ENCODE measurements around the gene KCTD17. TPM values are rescaled to one million over a fixed set of nuclear protein-coding genes. Genes with fewer than 3 reads are reported as not detected.

The KCTD17 gene
- total and polyA plus RNA-seq, 4 donors = 22.5 to 84.2 (median 59.1) TPM

DNA sequence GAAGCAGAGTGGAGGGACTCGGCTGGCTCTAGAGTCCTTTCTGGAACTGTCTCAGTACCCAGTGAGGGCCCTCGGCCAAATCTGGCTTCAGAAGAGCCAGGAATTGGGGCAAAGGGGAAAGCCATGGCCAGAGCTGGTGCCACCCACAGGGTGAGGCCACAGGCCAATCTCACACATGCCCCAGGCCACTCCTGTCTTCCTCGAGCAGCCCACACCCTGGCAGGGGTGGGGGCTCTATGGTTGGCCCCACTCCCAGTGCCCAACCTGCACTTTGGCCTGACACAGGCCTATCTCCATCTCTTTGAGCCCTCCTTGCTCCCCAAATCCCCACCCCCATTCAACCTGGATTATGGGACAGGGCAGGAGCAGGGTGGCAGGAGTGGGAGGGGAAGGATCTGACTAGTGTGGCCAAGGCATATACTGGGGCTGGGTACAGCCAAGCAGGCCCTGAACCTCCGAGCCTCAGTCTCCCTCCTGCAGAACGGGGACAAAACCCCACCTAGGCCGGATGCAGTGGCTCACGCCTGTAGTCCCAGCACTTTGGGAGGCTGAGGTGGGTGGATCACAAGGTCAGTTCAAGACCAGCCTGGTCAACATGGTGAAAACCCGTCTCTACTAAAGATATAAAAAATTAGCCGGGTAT is 39.2 kb upstream of the KCTD17 start:
- WGBS (ENCODE audit: insufficient coverage) = 76% methylated on average over 9 of the region's 9 CpGs
- peaks cover 34% of the 10 kb centered on the region for H3K4me1 ChIP-seq (ENCODE audit: control insufficient read depth, insufficient read depth, low read length)
- no peaks in the 10 kb centered on the region for H3K9me3 ChIP-seq (ENCODE audit: control insufficient read depth, insufficient read depth, low read length)
- no peaks in the 10 kb centered on the region for H3K27me3 ChIP-seq (ENCODE audit: control insufficient read depth, insufficient read depth, low read length)
- peak in 1 of 6 donors; percentile 33 for DNase-seq (ENCODE audit: low read depth in 4 of 6, low spot score in 6 of 6)
- H3K4me3 ChIP-seq (ENCODE audit: low read depth, low read length) = no peak overlapping the region
- no peak overlapping the region for H3K27ac ChIP-seq (ENCODE audit: low read depth, low read length)
- peaks cover 13% of the 10 kb centered on the region for H3K36me3 ChIP-seq (ENCODE audit: control insufficient read depth, insufficient read depth, low read length)

DNA sequence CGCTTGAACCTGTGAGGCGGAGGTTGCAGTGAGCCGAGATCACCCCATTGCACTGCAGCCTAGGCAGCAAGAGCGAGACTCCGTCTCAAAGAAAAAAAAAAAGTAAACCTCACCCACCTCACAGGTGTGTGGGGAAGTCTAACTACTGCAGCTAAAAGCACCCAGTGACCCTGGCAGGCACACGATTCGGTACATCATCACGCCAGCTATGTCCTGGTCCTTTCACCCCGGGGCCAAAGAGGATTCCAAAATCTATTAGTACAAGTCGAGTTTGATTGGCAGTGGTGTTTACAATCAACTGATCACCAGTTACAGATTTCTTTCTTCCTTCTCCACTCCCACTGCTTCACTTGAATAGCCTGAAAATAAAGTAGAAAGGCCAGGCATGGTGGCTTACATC is 38.6 kb upstream of the KCTD17 start:
- Histone ChIP-seq H3K36me3 (ENCODE audit: control insufficient read depth, insufficient read depth, low read length) (peaks cover 13% of the 10 kb centered on the region), H3K27me3 (ENCODE audit: control insufficient read depth, insufficient read depth, low read length) (no peaks in the 10 kb centered on the region), H3K4me1 (ENCODE audit: control insufficient read depth, insufficient read depth, low read length) (peaks cover 40% of the 10 kb centered on the region), H3K9me3 (ENCODE audit: control insufficient read depth, insufficient read depth, low read length) (no peaks in the 10 kb centered on the region), H3K27ac (ENCODE audit: low read depth, low read length) (no peak overlapping the region), H3K4me3 (ENCODE audit: low read depth, low read length) (no peak overlapping the region)
- DNase-seq (ENCODE audit: low read depth in 4 of 6, low spot score in 6 of 6) = no peak
- 84% methylated on average over 5 of the region's 10 CpGs for WGBS (ENCODE audit: insufficient coverage)

DNA sequence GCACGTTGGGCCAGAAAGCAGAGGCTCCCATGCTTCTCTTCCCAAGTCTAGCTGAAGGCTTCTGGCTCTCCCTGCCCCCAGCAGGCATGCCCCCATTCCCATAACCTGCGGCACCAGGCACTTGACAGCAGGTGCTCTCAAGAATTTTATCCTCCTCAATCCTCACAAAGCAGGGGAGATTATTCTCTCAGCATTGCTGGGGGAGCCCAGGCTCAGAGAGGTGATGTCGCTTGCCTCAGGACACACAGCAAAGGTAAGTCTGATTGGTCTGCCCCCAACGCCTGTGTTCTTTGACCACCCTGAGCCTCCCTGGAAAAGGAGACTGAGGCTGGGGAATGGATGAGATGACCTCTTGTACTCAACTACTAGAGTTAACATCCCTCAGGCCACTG is 37.1 kb upstream of the KCTD17 start:
- 50% methylated on average over 2 of the region's 4 CpGs for WGBS (ENCODE audit: insufficient coverage)
- no peak overlapping the region for H3K27ac ChIP-seq (ENCODE audit: low read depth, low read length)
- no peaks in the 10 kb centered on the region for H3K9me3 ChIP-seq (ENCODE audit: control insufficient read depth, insufficient read depth, low read length)
- no peak for DNase-seq (ENCODE audit: low read depth in 4 of 6, low spot score in 6 of 6)
- no peak overlapping the region for H3K4me3 ChIP-seq (ENCODE audit: low read depth, low read length)
- peaks cover 19% of the 10 kb centered on the region for H3K36me3 ChIP-seq (ENCODE audit: control insufficient read depth, insufficient read depth, low read length)
- no peaks in the 10 kb centered on the region for H3K27me3 ChIP-seq (ENCODE audit: control insufficient read depth, insufficient read depth, low read length)
- peaks cover 51% of the 10 kb centered on the region for H3K4me1 ChIP-seq (ENCODE audit: control insufficient read depth, insufficient read depth, low read length)

DNA sequence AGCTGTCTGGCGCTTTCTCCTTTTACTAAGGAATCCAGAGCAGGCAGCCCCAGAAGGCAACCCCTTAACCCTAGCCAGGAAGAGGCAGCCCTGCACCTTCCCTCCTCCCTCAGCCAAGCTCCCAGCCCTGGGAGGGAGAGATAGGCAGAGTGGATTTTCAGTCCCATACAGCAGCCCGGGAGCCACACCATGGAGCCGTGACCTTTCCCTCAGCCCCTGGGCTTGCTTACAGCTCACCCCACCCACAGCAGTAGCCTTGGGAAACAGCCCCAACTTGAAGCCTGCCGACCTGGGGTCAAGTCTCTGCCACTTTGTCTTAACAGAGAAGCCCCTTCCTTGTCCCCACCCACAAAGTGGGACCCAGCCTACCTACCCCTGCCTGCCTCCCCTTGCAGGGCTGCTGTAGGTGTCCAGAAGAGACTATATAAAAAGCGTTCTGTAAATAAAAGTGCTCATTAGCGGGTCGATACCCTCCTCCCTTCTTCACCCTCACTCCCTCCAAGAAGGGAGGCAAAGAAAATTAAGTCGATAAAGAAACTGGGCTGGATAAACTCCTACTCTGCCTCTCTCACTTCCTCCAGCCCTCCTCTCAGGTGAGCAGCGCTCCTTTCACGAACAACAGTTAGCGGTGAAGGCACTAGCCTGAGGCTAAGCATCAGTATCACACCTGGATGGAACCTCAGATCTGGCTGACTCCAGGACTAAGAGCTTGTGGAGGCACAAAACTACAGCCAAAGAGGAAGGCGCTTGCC is 36.5 kb upstream of the KCTD17 start:
- Histone ChIP-seq H3K27ac (ENCODE audit: low read depth, low read length) (no peak overlapping the region), H3K36me3 (ENCODE audit: control insufficient read depth, insufficient read depth, low read length) (peaks cover 19% of the 10 kb centered on the region), H3K4me1 (ENCODE audit: control insufficient read depth, insufficient read depth, low read length) (peaks cover 51% of the 10 kb centered on the region), H3K9me3 (ENCODE audit: control insufficient read depth, insufficient read depth, low read length) (no peaks in the 10 kb centered on the region), H3K27me3 (ENCODE audit: control insufficient read depth, insufficient read depth, low read length) (no peaks in the 10 kb centered on the region), H3K4me3 (ENCODE audit: low read depth, low read length) (no peak overlapping the region)
- no peak for DNase-seq (ENCODE audit: low read depth in 4 of 6, low spot score in 6 of 6)
- 84% methylated on average over 10 of the region's 12 CpGs for WGBS (ENCODE audit: insufficient coverage)

DNA sequence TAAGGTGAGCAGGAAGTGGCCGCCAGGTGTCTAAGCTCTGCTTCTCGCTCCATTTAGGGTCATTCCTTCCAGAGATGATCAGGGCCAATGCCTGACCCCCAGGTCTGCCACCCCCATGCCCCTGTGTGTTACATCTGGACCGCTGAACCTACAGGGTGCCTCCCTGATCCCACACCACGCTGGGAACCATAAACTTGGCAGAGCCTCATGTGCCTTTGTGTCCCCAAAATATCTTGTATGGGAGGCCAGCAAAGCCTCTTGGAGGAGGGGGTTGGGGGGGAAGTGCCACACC is 36.0 kb upstream of the KCTD17 start:
- peaks cover 16% of the 10 kb centered on the region for H3K36me3 ChIP-seq (ENCODE audit: control insufficient read depth, insufficient read depth, low read length)
- no peaks in the 10 kb centered on the region for H3K27me3 ChIP-seq (ENCODE audit: control insufficient read depth, insufficient read depth, low read length)
- no peaks in the 10 kb centered on the region for H3K9me3 ChIP-seq (ENCODE audit: control insufficient read depth, insufficient read depth, low read length)
- peaks cover 55% of the 10 kb centered on the region for H3K4me1 ChIP-seq (ENCODE audit: control insufficient read depth, insufficient read depth, low read length)
- DNase-seq (ENCODE audit: low read depth in 4 of 6, low spot score in 6 of 6) = no peak
- no peak overlapping the region for H3K27ac ChIP-seq (ENCODE audit: low read depth, low read length)
- 98% methylated on average over 3 of the region's 4 CpGs for WGBS (ENCODE audit: insufficient coverage)
- H3K4me3 ChIP-seq (ENCODE audit: low read depth, low read length) = no peak overlapping the region

DNA sequence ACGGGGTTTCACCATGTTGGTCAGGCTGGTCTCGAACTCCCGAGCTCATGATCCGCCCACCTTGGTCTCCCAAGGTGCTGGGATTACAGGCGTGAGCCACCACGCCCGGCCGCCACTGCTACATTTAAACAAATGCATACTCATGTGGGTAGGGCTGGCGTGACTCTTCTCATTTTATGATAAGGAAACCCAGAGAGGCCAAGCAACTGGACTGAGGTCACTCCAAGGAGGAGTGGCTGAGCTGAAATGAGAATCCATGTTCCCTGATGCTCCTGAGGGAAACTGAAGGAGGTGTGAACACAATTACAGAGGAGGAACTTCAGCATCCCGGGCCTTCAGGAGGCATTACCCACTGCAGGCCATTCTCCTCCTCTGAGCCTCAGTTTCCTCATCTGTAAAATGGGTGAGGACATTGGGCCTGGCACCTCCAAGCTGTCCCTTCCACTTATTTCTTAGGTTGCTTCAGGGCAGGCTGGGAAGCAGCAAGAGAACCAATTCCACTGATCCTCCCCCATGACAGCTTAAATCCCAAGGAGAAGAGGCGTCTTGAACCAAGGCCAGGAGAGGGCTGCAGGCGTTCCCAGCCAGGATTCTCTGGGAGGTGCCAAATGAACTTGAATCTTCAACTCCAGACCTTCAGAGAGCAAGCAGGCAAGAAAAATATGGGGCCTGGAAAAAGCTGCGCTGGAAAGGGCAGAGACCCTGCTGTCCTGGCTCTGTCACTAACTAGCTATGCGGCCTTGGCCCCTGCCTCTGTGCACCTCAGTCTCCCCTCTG is 35.2 kb upstream of the KCTD17 start:
- no peaks in the 10 kb centered on the region for H3K9me3 ChIP-seq (ENCODE audit: control insufficient read depth, insufficient read depth, low read length)
- peaks cover 63% of the 10 kb centered on the region for H3K4me1 ChIP-seq (ENCODE audit: control insufficient read depth, insufficient read depth, low read length)
- DNase-seq (ENCODE audit: low read depth in 4 of 6, low spot score in 6 of 6) = no peak
- peaks cover 12% of the 10 kb centered on the region for H3K36me3 ChIP-seq (ENCODE audit: control insufficient read depth, insufficient read depth, low read length)
- WGBS (ENCODE audit: insufficient coverage) = 90% methylated on average over 10 of the region's 14 CpGs
- H3K27ac ChIP-seq (ENCODE audit: low read depth, low read length) = no peak overlapping the region
- H3K4me3 ChIP-seq (ENCODE audit: low read depth, low read length) = no peak overlapping the region
- H3K27me3 ChIP-seq (ENCODE audit: control insufficient read depth, insufficient read depth, low read length) = no peaks in the 10 kb centered on the region

DNA sequence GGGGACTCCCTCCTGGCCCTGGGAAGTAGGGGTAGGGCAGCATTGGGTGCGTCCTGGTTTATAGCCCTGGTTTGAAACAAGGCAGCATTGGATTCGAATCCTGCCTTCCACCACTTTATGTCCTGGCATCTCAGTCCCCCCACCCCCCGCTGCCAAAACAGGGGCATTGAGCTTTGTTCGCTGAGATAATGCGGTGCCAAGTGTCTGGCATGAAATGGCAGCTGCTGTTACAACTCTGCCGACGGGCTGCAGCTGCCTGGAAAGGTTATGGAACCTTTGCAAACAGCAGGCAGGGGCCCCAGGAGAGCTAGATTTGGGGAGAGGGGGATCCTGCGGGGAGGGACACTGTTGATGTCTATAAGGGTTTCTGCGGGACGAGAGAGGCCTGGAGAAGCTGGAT is 34.2 kb upstream of the KCTD17 start:
- H3K27ac ChIP-seq (ENCODE audit: low read depth, low read length) = no peak overlapping the region
- H3K4me1 ChIP-seq (ENCODE audit: control insufficient read depth, insufficient read depth, low read length) = peaks cover 64% of the 10 kb centered on the region
- 65% methylated on average over 9 of the region's 10 CpGs for WGBS (ENCODE audit: insufficient coverage)

DNA sequence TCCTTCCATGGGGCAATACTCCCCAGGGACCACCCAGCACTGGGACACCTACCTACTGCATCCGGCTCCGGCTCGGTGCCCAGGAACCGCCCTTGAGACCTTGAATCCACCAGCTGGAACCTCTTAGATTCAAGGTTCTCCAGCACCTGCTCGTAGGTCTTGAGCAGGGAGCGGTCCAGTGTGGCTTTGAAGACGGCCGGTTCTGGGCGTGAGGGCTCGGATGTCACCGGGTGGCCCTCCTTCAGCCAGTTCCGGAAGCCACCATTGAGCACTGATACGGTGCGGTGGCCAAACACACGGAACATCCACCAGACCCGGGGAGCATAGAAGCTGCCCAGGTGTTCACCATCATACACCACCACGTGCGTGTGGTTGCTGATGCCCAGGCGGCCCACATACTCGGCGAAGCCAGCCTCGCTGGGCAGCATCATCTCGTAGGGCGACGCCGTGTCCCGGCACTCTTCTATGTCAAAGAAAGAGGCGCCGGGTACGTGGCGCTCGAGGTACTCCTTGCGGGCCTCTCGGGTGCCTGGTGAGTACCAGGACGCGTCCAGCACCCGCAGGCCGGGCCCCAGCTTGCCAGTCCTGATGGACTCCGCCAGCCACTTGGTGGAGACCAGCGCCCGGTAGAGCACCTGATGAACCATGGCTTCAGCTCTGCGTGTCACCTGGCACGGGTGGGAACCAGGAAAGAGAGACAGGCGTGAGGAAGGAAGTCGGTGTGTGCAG is 33.3 kb upstream of the KCTD17 start:
- Histone ChIP-seq H3K4me1 (ENCODE audit: control insufficient read depth, insufficient read depth, low read length) (peaks cover 67% of the 10 kb centered on the region), H3K27me3 (ENCODE audit: control insufficient read depth, insufficient read depth, low read length) (no peaks in the 10 kb centered on the region), H3K9me3 (ENCODE audit: control insufficient read depth, insufficient read depth, low read length) (no peaks in the 10 kb centered on the region), H3K36me3 (ENCODE audit: control insufficient read depth, insufficient read depth, low read length) (peaks cover 12% of the 10 kb centered on the region), H3K4me3 (ENCODE audit: low read depth, low read length) (peak overlapping the region; percentile 62), H3K27ac (ENCODE audit: low read depth, low read length) (peak overlapping the region; percentile 15)
- DNase-seq (ENCODE audit: low read depth in 4 of 6, low spot score in 6 of 6) = no peak
- 64% methylated on average over 45 of the region's 45 CpGs for WGBS (ENCODE audit: insufficient coverage)

More for the DNA sequence above, 34.2 kb upstream of the KCTD17 start:
- DNase-seq (ENCODE audit: low read depth in 4 of 6, low spot score in 6 of 6) = no peak
- H3K4me3 ChIP-seq (ENCODE audit: low read depth, low read length) = no peak overlapping the region
- no peaks in the 10 kb centered on the region for H3K9me3 ChIP-seq (ENCODE audit: control insufficient read depth, insufficient read depth, low read length)
- H3K27me3 ChIP-seq (ENCODE audit: control insufficient read depth, insufficient read depth, low read length) = no peaks in the 10 kb centered on the region
- H3K36me3 ChIP-seq (ENCODE audit: control insufficient read depth, insufficient read depth, low read length) = peaks cover 12% of the 10 kb centered on the region

DNA sequence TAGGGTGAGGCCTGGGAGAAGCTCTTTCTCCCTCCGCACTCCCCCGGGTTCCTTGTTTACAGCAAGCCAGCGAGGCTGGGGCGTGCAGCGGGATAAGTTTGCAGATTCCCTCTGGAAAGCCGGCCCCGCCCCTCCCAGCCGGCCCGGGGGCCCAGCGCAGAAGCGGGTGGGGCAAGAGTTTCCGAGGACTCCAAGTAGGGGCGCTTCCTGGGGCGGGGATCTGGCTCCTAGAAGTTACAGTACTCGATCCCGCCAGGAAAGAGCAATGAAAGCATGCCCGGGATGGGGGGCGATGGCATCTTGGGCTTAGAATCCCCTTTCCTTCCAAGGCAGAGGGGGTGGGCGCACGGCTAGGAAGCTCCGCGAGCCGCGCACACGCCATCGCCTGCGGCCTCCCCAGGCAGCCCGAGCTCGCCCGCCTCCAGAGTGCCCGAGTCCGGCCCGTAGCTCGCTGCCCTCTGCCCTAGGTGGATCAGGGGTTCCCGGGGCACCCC is 32.7 kb upstream of the KCTD17 start:
- Histone ChIP-seq H3K4me1 (ENCODE audit: control insufficient read depth, insufficient read depth, low read length) (peaks cover 67% of the 10 kb centered on the region), H3K27ac (ENCODE audit: low read depth, low read length) (peak overlapping the region; percentile 57), H3K36me3 (ENCODE audit: control insufficient read depth, insufficient read depth, low read length) (peaks cover 15% of the 10 kb centered on the region), H3K4me3 (ENCODE audit: low read depth, low read length) (peak overlapping the region; percentile 62), H3K9me3 (ENCODE audit: control insufficient read depth, insufficient read depth, low read length) (no peaks in the 10 kb centered on the region), H3K27me3 (ENCODE audit: control insufficient read depth, insufficient read depth, low read length) (no peaks in the 10 kb centered on the region)
- under 1% methylated on average over 35 of the region's 35 CpGs for WGBS (ENCODE audit: insufficient coverage)
- peak in 3 of 6 donors; percentile 21 to 70 (median 39) for DNase-seq (ENCODE audit: low read depth in 4 of 6, low spot score in 6 of 6)

All from spinal cord (tissue), 10 donors.